OCI-LY1 (cell line): ENCODE results near the gene MCC.

Experiments used
- H2AFZ ChIP-seq: fragments of 200-600 bp; sonication (generic), shearing (Covaris generic); 2 replicates; pipeline ENCODE4 v1.6.0; 2014; ENCODE audit warnings: antibody characterized with exemption, mild to moderate bottlenecking, low read length
- H3F3A ChIP-seq: fragments of 200-600 bp; sonication (generic), shearing (Covaris generic); 2 replicates; pipeline ENCODE4 v1.6.0; 2014; ENCODE audit warnings: mild to moderate bottlenecking, antibody characterized with exemption, low read length, moderate library complexity; ENCODE audit not compliant: insufficient read depth
- H3K27ac ChIP-seq: fragments of 200-600 bp; sonication (generic); 2 replicates; pipeline ENCODE4 v1.5.1; 2014; ENCODE audit warnings: low read length, mixed run types, mild to moderate bottlenecking, low read depth; ENCODE audit not compliant: poor library complexity, severe bottlenecking
- H3K27me3 ChIP-seq: fragments of 200-600 bp; sonication (generic); 2 replicates; pipeline ENCODE4 v1.6.0; 2014; ENCODE audit warnings: antibody characterized with exemption, mild to moderate bottlenecking, low read length, moderate library complexity; ENCODE audit not compliant: insufficient read depth
- H3K36me3 ChIP-seq: fragments of 200-600 bp; sonication (generic); 2 replicates; pipeline ENCODE4 v1.6.1; 2014; ENCODE audit warnings: mild to moderate bottlenecking, antibody characterized with exemption, low read length, moderate library complexity, mixed read lengths; ENCODE audit not compliant: insufficient read depth
- H3K4me1 ChIP-seq: fragments of 200-600 bp; sonication (generic); 2 replicates; pipeline ENCODE4 v1.5.1; 2014; ENCODE audit warnings: mild to moderate bottlenecking, low read length, moderate library complexity; ENCODE audit not compliant: insufficient read depth, severe bottlenecking
- H3K4me2 ChIP-seq: fragments of 200-600 bp; sonication (generic), shearing (Covaris generic); 2 replicates; pipeline ENCODE4 v1.6.1; 2014; ENCODE audit warnings: low read length
- H3K4me3 ChIP-seq: fragments of 200-600 bp; sonication (generic); 2 replicates; pipeline ENCODE4 v1.5.1; 2014; ENCODE audit warnings: low read length, low read depth, mild to moderate bottlenecking, mixed read lengths; ENCODE audit not compliant: poor library complexity, severe bottlenecking
- H3K79me2 ChIP-seq: fragments of 200-600 bp; shearing (Covaris generic); 2 replicates; pipeline ENCODE4 v1.6.1; 2016; ENCODE audit warnings: mixed run types, low read length, mixed read lengths; ENCODE audit not compliant: insufficient read depth
- H3K9ac ChIP-seq: fragments of 200-600 bp; sonication (generic), shearing (Covaris generic); 2 replicates; pipeline ENCODE4 v1.6.1; 2014; ENCODE audit warnings: mild to moderate bottlenecking, low read length, mixed read lengths
- H3K9me2 ChIP-seq: fragments of 200-600 bp; sonication (generic), shearing (Covaris generic); 2 replicates; pipeline ENCODE4 v1.6.1; 2014; ENCODE audit warnings: low read depth, mild to moderate bottlenecking, low read length, mixed read lengths
- H3K9me3 ChIP-seq: fragments of 200-600 bp; shearing (Covaris generic); 2 replicates; pipeline ENCODE4 v1.6.1; 2014; ENCODE audit warnings: low read length, mixed read lengths
- H4K20me1 ChIP-seq: fragments of 200-600 bp; sonication (generic), shearing (Covaris generic); 2 replicates; pipeline ENCODE4 v1.6.0; 2016; ENCODE audit warnings: mild to moderate bottlenecking, low read length; ENCODE audit not compliant: insufficient read depth
- CTCF ChIP-seq: fragments of 200-600 bp; sonication (generic), shearing (Covaris generic); IDR thresholded peaks from 2 replicates; pipeline ENCODE4 v1.5.1; 2017; ENCODE audit warnings: mild to moderate bottlenecking, antibody characterized with exemption, low read length, moderate library complexity, mixed read lengths
- EZH2 ChIP-seq: fragments of 200-600 bp; sonication (generic), shearing (Covaris generic); IDR thresholded peaks from 2 replicates; pipeline ENCODE4 v1.8.0; 2017; ENCODE audit warnings: borderline replicate concordance, mixed run types, mild to moderate bottlenecking, antibody characterized with exemption, low read length, moderate library complexity, mixed read lengths

Gene MCC

GRCh38 chr5:113057557-113057984, 430.7 kb downstream of the MCC start:
- TF ChIP-seq EZH2 (no peak), CTCF (no peak)
- Histone ChIP-seq H2AFZ (no peak overlapping the region), H3K4me1 (no peaks in the 10 kb centered on the region), H3K27me3 (no peaks in the 10 kb centered on the region), H3K9me2 (no peaks in the 10 kb centered on the region), H3K27ac (no peak overlapping the region), H3K36me3 (no peaks in the 10 kb centered on the region), H4K20me1 (no peaks in the 10 kb centered on the region), H3K79me2 (no peaks in the 10 kb centered on the region), H3K4me2 (no peak overlapping the region), H3F3A (no peaks in the 10 kb centered on the region), H3K9ac (no peak overlapping the region), H3K4me3 (no peak overlapping the region), H3K9me3 (no peaks in the 10 kb centered on the region)

- no peaks in the 10 kb centered on the region for H3K9me2 ChIP-seq
- no peak overlapping the region for H3K27ac ChIP-seq
- H3K9ac ChIP-seq, result no peak overlapping the region
- H3K9me3 ChIP-seq, result no peaks in the 10 kb centered on the region
- H2AFZ ChIP-seq, result no peak overlapping the region
- no peak for TF ChIP-seq EZH2
- no peak overlapping the region for H3K4me3 ChIP-seq
- no peaks in the 10 kb centered on the region for H3F3A ChIP-seq
- H3K4me2 ChIP-seq, result no peak overlapping the region
- no peaks in the 10 kb centered on the region for H3K36me3 ChIP-seq
- no peaks in the 10 kb centered on the region for H3K27me3 ChIP-seq
- no peaks in the 10 kb centered on the region for H3K79me2 ChIP-seq
- no peaks in the 10 kb centered on the region for H4K20me1 ChIP-seq
- no peaks in the 10 kb centered on the region for H3K4me1 ChIP-seq
These were observed 431.3 kb downstream of the MCC start for GRCh38 chr5:113056988-113057387.

- Histone ChIP-seq H3K9me2 (no peaks in the 10 kb centered on the region), H3K79me2 (no peaks in the 10 kb centered on the region), H3K4me3 (no peak overlapping the region), H3K9ac (no peak overlapping the region), H4K20me1 (no peaks in the 10 kb centered on the region), H3K36me3 (no peaks in the 10 kb centered on the region), H3K9me3 (no peaks in the 10 kb centered on the region), H3K27ac (no peak overlapping the region), H3K4me1 (no peaks in the 10 kb centered on the region), H2AFZ (no peak overlapping the region), H3F3A (no peaks in the 10 kb centered on the region), H3K4me2 (no peak overlapping the region), H3K27me3 (no peaks in the 10 kb centered on the region)
- no peak for TF ChIP-seq EZH2
- no peak for TF ChIP-seq CTCF
These were observed 433.4 kb downstream of the MCC start for GRCh38 chr5:113054899-113055298.

- H3K27ac ChIP-seq, result no peak overlapping the region
- H3K9ac ChIP-seq, result no peak overlapping the region
- no peaks in the 10 kb centered on the region for H3K27me3 ChIP-seq
- H3K36me3 ChIP-seq, result no peaks in the 10 kb centered on the region
- no peaks in the 10 kb centered on the region for H3K9me3 ChIP-seq
- H3K79me2 ChIP-seq, result no peaks in the 10 kb centered on the region
- H3K4me1 ChIP-seq, result no peaks in the 10 kb centered on the region
- H4K20me1 ChIP-seq, result no peaks in the 10 kb centered on the region
- TF ChIP-seq EZH2, result no peak
- H3F3A ChIP-seq, result no peaks in the 10 kb centered on the region
- H3K4me3 ChIP-seq, result no peak overlapping the region
- H2AFZ ChIP-seq, result no peak overlapping the region
- H3K9me2 ChIP-seq, result no peaks in the 10 kb centered on the region
- no peak overlapping the region for H3K4me2 ChIP-seq
These were observed 434.7 kb downstream of the MCC start for GRCh38 chr5:113053511-113053995.
